ENCODE results near the gene NPY5R.

- no peak for TF ChIP-seq CTCF (optimal IDR thresholded peaks at IDR 0.05 in 1 of 3, IDR thresholded peaks at IDR 0.05 in 1 of 3, conservative IDR thresholded peaks at IDR 0.05 in 1 of 3; ENCODE audit: extremely low read depth in 1 of 3, insufficient read depth in 2 of 3, low read length in 3 of 3)
- no peak for TF ChIP-seq EZH2 (IDR thresholded peaks at IDR 0.05; ENCODE audit: low read length)
Observed at GRCh38 chr4:163385466-163385865, 41.8 kb downstream of the NPY5R start.
